Muscle of back (tissue), 11 donors: Measurements from ENCODE around the gene TNFRSF8. TPM values are rescaled to one million over a fixed set of nuclear protein-coding genes. Genes with fewer than 3 reads are reported as not detected.
"Not testable (repeated sequence)": the region's sequence is repeated elsewhere in the genome, so short reads cannot be mapped to it uniquely, and the experiment has no call there.

Experiments used
- DNase-seq, 3 donors: peaks; one replicate each; pipeline versions ENCODE4 v3.0.0 to v3.0.0-alpha.2; 2013
- polyA plus RNA-seq, 10 donors: library from polyadenylated mRNA; unstranded; fragments of 120-200 nt; gene quantifications; one replicate each; pipeline ENCODE4 v1.2.1, GENCODE V29; 2013; ENCODE audit not compliant: insufficient read length in 10 of 10

Gene TNFRSF8
- polyA plus RNA-seq, 10 donors: 0.11 to 0.33 (median 0.21) TPM

- no peak for DNase-seq
Observed at GRCh38 chr1:12083766-12084165, 20.7 kb downstream of the TNFRSF8 start.

GRCh38 chr1:12085643-12086260 lies 22.6 kb downstream of the TNFRSF8 start:
- DNase-seq: no peak

- no peak for DNase-seq
Observed at GRCh38 chr1:12087797-12088314, 24.8 kb downstream of the TNFRSF8 start.

- no peak for DNase-seq
Observed at GRCh38 chr1:12088607-12089006, 25.5 kb downstream of the TNFRSF8 start.

GRCh38 chr1:12090326-12090725 lies 27.2 kb downstream of the TNFRSF8 start:
- no peak for DNase-seq

- no peak for DNase-seq
Observed at GRCh38 chr1:12091191-12091590, 28.1 kb downstream of the TNFRSF8 start.

GRCh38 chr1:12094180-12094579 lies 31.1 kb downstream of the TNFRSF8 start:
- no peak for DNase-seq

GRCh38 chr1:12095452-12096263 lies 32.6 kb downstream of the TNFRSF8 start:
- DNase-seq: no peak

GRCh38 chr1:12096615-12097014 lies 33.5 kb downstream of the TNFRSF8 start:
- DNase-seq: no peak

- no peak for DNase-seq
Observed at GRCh38 chr1:12097321-12097720, 34.2 kb downstream of the TNFRSF8 start.

- no peak for DNase-seq
Observed at GRCh38 chr1:12098786-12099185, 35.7 kb downstream of the TNFRSF8 start.

- DNase-seq: no peak
Observed at GRCh38 chr1:12099610-12100009, 36.5 kb downstream of the TNFRSF8 start.

- no peak for DNase-seq
Observed at GRCh38 chr1:12100071-12100470, 37.0 kb downstream of the TNFRSF8 start.

- not testable (repeated sequence) for DNase-seq
Observed at GRCh38 chr1:12101120-12101519, 38.0 kb downstream of the TNFRSF8 start.

- no peak for DNase-seq
Observed at GRCh38 chr1:12102066-12102465, 39.0 kb downstream of the TNFRSF8 start.

GRCh38 chr1:12104417-12104816 lies 41.3 kb downstream of the TNFRSF8 start:
- no peak for DNase-seq

GRCh38 chr1:12106153-12106552 lies 43.0 kb downstream of the TNFRSF8 start:
- no peak for DNase-seq

- DNase-seq: not testable (repeated sequence)
Observed at GRCh38 chr1:12106861-12107260, 43.8 kb downstream of the TNFRSF8 start.

- DNase-seq: no peak
Observed at GRCh38 chr1:12107718-12108117, 44.6 kb downstream of the TNFRSF8 start.

GRCh38 chr1:12109901-12110300 lies 46.8 kb downstream of the TNFRSF8 start:
- DNase-seq: no peak

- DNase-seq: no peak
Observed at GRCh38 chr1:12111741-12112140, 48.6 kb downstream of the TNFRSF8 start.

GRCh38 chr1:12112711-12113161 lies 49.6 kb downstream of the TNFRSF8 start:
- no peak for DNase-seq
